HCT116 (cell line): ENCODE results near the gene SPG11. TPM values are rescaled to one million over a fixed set of nuclear protein-coding genes. Genes with fewer than 3 reads are reported as not detected.

Experiments used
- ATAC-seq: fragments of 200-7000 bp; cut with Tn5 transposase; 2 replicates; pipeline ENCODE4 v1.9.1; 2020; ENCODE audit warnings: mild to moderate bottlenecking, moderate library complexity
- BruUV-seq: library from RNA; stranded (reverse); fragments of 400-500 nt; replicated peaks from 2 replicates; lab custom pipeline; 2021; lab: Mats Ljungman, UMichigan
- CTCF ChIA-PET: fragments of 300-600 bp; sonication (Branson Sonifier 250); formaldehyde crosslinking; loops from one replicate; lab custom pipeline; 2021; ENCODE audit warnings: antibody characterized with exemption; lab: Charles Lee
- POLR2A ChIA-PET: fragments of 300-600, 350-600 bp; sonication (Branson Sonifier 250); formaldehyde crosslinking; loops from one replicate; lab custom pipeline; 2021; ENCODE audit warnings: antibody characterized with exemption; lab: Charles Lee
- RAD21 ChIA-PET, 2 experiments: fragments of 300-600 bp; sonication (Branson Sonifier 250); formaldehyde crosslinking; loops; one replicate each; lab custom pipeline; 2023; ENCODE audit warnings: low total read pairs in 2 of 2; ENCODE audit not compliant: uncharacterized antibody in 2 of 2, unreplicated experiment in 2 of 2, low non-redundant PET in 1 of 2; lab: Charles Lee
- DNase-seq: peaks from one replicate; pipeline ENCODE4 v3.0.0-alpha.2; 2010; ENCODE audit warnings: low read depth, low spot score
- H2AFZ ChIP-seq: fragments of 200-600 bp; shearing (Covaris generic), sonication (generic); 2 replicates; pipeline ENCODE4 v1.6.1; 2017; ENCODE audit warnings: low read depth, mixed run types, mixed read lengths, antibody characterized with exemption, low read length; ENCODE audit not compliant: poor library complexity, severe bottlenecking
- H3K27ac ChIP-seq: 2 replicates; pipeline ENCODE4 v1.5.1; 2012; ENCODE audit warnings: low read depth, low read length
- H3K27me3 ChIP-seq: fragments of 200-600 bp; sonication (generic); 2 replicates; pipeline ENCODE4 v1.6.1; 2016; ENCODE audit warnings: mixed run types, low read length, mixed read lengths; ENCODE audit not compliant: insufficient read depth
- H3K36me3 ChIP-seq, 2 experiments: fragments of 200-500 bp in 1 of 2; fragments of 200-600 bp in 1 of 2; sonication (Bioruptor generic) in 1 of 2; sonication (generic) in 1 of 2; 2 replicates each; pipeline versions ENCODE4 v1.5.1 to v1.6.1; 2014 to 2016; ENCODE audit warnings: low read length in 2 of 2, inconsistent platforms in 1 of 2, mixed read lengths in 1 of 2, mixed run types in 1 of 2; ENCODE audit not compliant: insufficient read depth in 2 of 2, control insufficient read depth in 1 of 2
- H3K4me1 ChIP-seq, 2 experiments: fragments of 200-600 bp in 1 of 2; sonication (generic) in 1 of 2; 2 replicates each; pipeline versions ENCODE4 v1.5.1 to v1.6.1; 2012 to 2017; ENCODE audit warnings: low read length in 2 of 2, inconsistent platforms in 1 of 2, mild to moderate bottlenecking in 1 of 2, mixed read lengths in 1 of 2, mixed run types in 1 of 2, moderate library complexity in 1 of 2; ENCODE audit not compliant: insufficient read depth in 2 of 2, control insufficient read depth in 1 of 2
- H3K4me2 ChIP-seq: fragments of 200-600 bp; sonication (generic); 2 replicates; pipeline ENCODE4 v1.6.1; 2017; ENCODE audit warnings: mixed run types, low read length, mixed read lengths
- H3K4me3 ChIP-seq, 2 experiments: fragments of 200-600 bp in 1 of 2; sonication (generic) in 1 of 2; replicated peaks in 1 of 2; 2 replicates each; pipeline ENCODE4 v1.5.1; 2011 to 2016; ENCODE audit warnings: low read length in 2 of 2, control low read depth in 1 of 2, low read depth in 1 of 2, mild to moderate bottlenecking in 1 of 2, mixed read lengths in 1 of 2, mixed run types in 1 of 2
- H3K79me2 ChIP-seq: fragments of 200-600 bp; sonication (generic); 2 replicates; pipeline ENCODE4 v1.6.1; 2017; ENCODE audit warnings: mild to moderate bottlenecking, mixed run types, low read length, moderate library complexity, mixed read lengths; ENCODE audit not compliant: insufficient read depth
- H3K9ac ChIP-seq: fragments of 200-600 bp; sonication (generic); 2 replicates; pipeline ENCODE4 v1.6.1; 2016; ENCODE audit warnings: low read length, mixed read lengths
- H3K9me2 ChIP-seq: fragments of 200-600 bp; sonication (generic), shearing (Covaris generic); 2 replicates; pipeline ENCODE4 v1.6.1; 2017; ENCODE audit warnings: mixed run types, mild to moderate bottlenecking, moderate library complexity; ENCODE audit not compliant: insufficient read depth
- H3K9me3 ChIP-seq, 2 experiments: fragments of 200-500 bp in 1 of 2; fragments of 200-600 bp in 1 of 2; sonication (Bioruptor generic) in 1 of 2; sonication (generic) in 1 of 2; 2 replicates each; pipeline ENCODE4 v1.6.1; 2014 to 2017; ENCODE audit warnings: low read length in 2 of 2, mixed read lengths in 2 of 2, inconsistent platforms in 1 of 2, low read depth in 1 of 2, mild to moderate bottlenecking in 1 of 2, mixed run types in 1 of 2, moderate library complexity in 1 of 2; ENCODE audit not compliant: control insufficient read depth in 1 of 2, insufficient read depth in 1 of 2
- H4K20me1 ChIP-seq: fragments of 200-600 bp; sonication (generic), shearing (Covaris generic); 2 replicates; pipeline ENCODE4 v1.6.1; 2017; ENCODE audit warnings: mixed run types, mild to moderate bottlenecking, moderate library complexity; ENCODE audit not compliant: insufficient read depth
- CBX3 ChIP-seq: IDR thresholded peaks from 2 replicates; pipeline ENCODE4 v1.6.1; 2012; ENCODE audit warnings: low read depth
- CEBPB ChIP-seq: IDR thresholded peaks from 2 replicates; pipeline ENCODE4 v1.6.1; 2012; ENCODE audit warnings: low read depth
- EGR1 ChIP-seq: IDR thresholded peaks from 2 replicates; pipeline ENCODE4 v1.6.1; 2012; ENCODE audit warnings: low read depth
- ELF1 ChIP-seq: IDR thresholded peaks from 2 replicates; pipeline ENCODE4 v1.6.1; 2012; ENCODE audit warnings: low read depth, borderline replicate concordance
- FOSL1 ChIP-seq: IDR thresholded peaks from 2 replicates; pipeline ENCODE4 v1.6.1; 2012; ENCODE audit warnings: low read depth
- MAX ChIP-seq: IDR thresholded peaks from 2 replicates; pipeline ENCODE4 v1.6.1; 2012
- POLR2AphosphoS5 ChIP-seq: IDR thresholded peaks from 2 replicates; pipeline ENCODE4 v1.6.1; 2011; ENCODE audit warnings: mild to moderate bottlenecking, low read depth, low read length, moderate library complexity
- SIN3A ChIP-seq: IDR thresholded peaks from 2 replicates; pipeline ENCODE4 v1.6.1; 2012; ENCODE audit warnings: low read depth
- SP1 ChIP-seq: IDR thresholded peaks from 2 replicates; pipeline ENCODE4 v1.6.1; 2012; ENCODE audit warnings: low read depth
- SRF ChIP-seq: IDR thresholded peaks from 2 replicates; pipeline ENCODE4 v1.6.1; 2012; ENCODE audit warnings: low read depth
- TCF7L2 ChIP-seq: IDR thresholded peaks from 2 replicates; pipeline ENCODE4 v1.7.0; 2011; ENCODE audit warnings: borderline replicate concordance, inconsistent platforms; ENCODE audit not compliant: insufficient read depth, insufficient read length; ENCODE audit errors: extremely low read depth
- ZBTB33 ChIP-seq: IDR thresholded peaks from 2 replicates; pipeline ENCODE4 v1.6.1; 2011; ENCODE audit warnings: mild to moderate bottlenecking, low read length, moderate library complexity; ENCODE audit not compliant: insufficient replicate concordance; ENCODE audit errors: extremely low read depth
- ZFX ChIP-seq: fragments of 450-650 bp; IDR thresholded peaks from 2 replicates; pipeline ENCODE4 v1.6.1; 2017
- intact Hi-C: fragments of 100-400 bp; cut with micrococcal nuclease; formaldehyde crosslinking; loops from 2 replicates; pipeline ENCODE4 v1.10.0; 2022
- total RNA-seq: library from RNA; stranded (reverse); gene quantifications from one replicate; pipeline ENCODE4 v1.2.1, GENCODE V29; 2021; ENCODE audit not compliant: unreplicated experiment

SPG11 gene
- total RNA-seq, 1 experiment from 2014 or later, result 34.8 TPM

- H3K4me1 ChIP-seq, result no peaks in the 10 kb centered on the region
- no peak overlapping the region for H3K4me2 ChIP-seq
- ATAC-seq, result no peak
- ChIA-PET RAD21 (no interaction called here), CTCF (no interaction called here), POLR2A (no interaction called here)
- no TSS peak for BruUV-seq
- no peaks in the 10 kb centered on the region for H3K79me2 ChIP-seq
- no peak overlapping the region for H3K4me3 ChIP-seq
- intact Hi-C loops, result loop anchor here (10.0 kb wide), 1 partner anchor 58 kb away; no protein-coding TSS in a partner anchor
- no peak for TF ChIP-seq TCF7L2
- no peak for TF ChIP-seq POLR2AphosphoS5
- no peak for TF ChIP-seq CBX3
- TF ChIP-seq EGR1, result no peak
- no peak for TF ChIP-seq ZBTB33
- TF ChIP-seq SP1, result no peak
- no peak for TF ChIP-seq MAX
- TF ChIP-seq CEBPB, result no peak
- TF ChIP-seq SRF, result no peak
- TF ChIP-seq ELF1, result no peak
- no peak for TF ChIP-seq ZFX
- TF ChIP-seq FOSL1, result no peak
- no peak for TF ChIP-seq SIN3A
- H3K9ac ChIP-seq, result no peak overlapping the region
- no peak overlapping the region for H2AFZ ChIP-seq
- H3K27me3 ChIP-seq, result no peaks in the 10 kb centered on the region
- no peak overlapping the region for H3K27ac ChIP-seq
- no peaks in the 10 kb centered on the region for H3K9me2 ChIP-seq
- no peaks in the 10 kb centered on the region for H4K20me1 ChIP-seq
- peaks cover 23 to 29% of the 10 kb centered on the region in 2 experiments; a peak in 3 of 4 replicates for H3K36me3 ChIP-seq
- DNase-seq, result no peak
- H3K9me3 ChIP-seq, result no peaks in the 10 kb centered on the region
Measured at GRCh38 chr15:44596511-44597010, 66.9 kb downstream of the SPG11 start.
